ENCODE data around the gene NXPE3. TPM values are rescaled to one million over a fixed set of nuclear protein-coding genes. Genes with fewer than 3 reads are reported as not detected.

The NXPE3 gene
- polyA plus RNA-seq, 3 donors: 14.6 to 35.8 (median 19.8) TPM

- TF ChIP-seq CTCF (IDR thresholded peaks at IDR 0.05): no peak
- Mint-ChIP-seq H3K9me3 (peaks cover 0 to 6% (median 0%) of the 10 kb centered on the region in 7 donors), H3K27ac (peak overlapping the region; percentile 92 to 99 (median 96)), H3K4me1 (peaks cover 63% of the 10 kb centered on the region), H3K4me3 (peak overlapping the region; percentile 96), H3K36me3 (peaks cover 57 to 59% of the 10 kb centered on the region in 2 donors), H3K27me3 (ENCODE audit: low read depth in 3 of 3) (no peaks in the 10 kb centered on the region)
- H3K4me3 ChIP-seq (replicated peaks in 1 of 3; ENCODE audit: low read depth in 2 of 3, low read length in 3 of 3): peak overlapping the region; percentile 61 to 100 (median 98)
- peak overlapping the region in 1 of 2 donors; percentile 94 for H3K27ac ChIP-seq (ENCODE audit: low read depth in 1 of 2, low read length in 2 of 2)
- peaks cover 82% of the 10 kb centered on the region for H3K79me2 ChIP-seq (ENCODE audit: insufficient read depth, low read length)
- peak overlapping the region; percentile 86 for H3K4me2 ChIP-seq (replicated peaks; ENCODE audit: extremely low read depth, low read length, poor library complexity, severe bottlenecking)
- no CpG with 5 or more reads among the region's 5 CpGs for WGBS (ENCODE audit: insufficient coverage)
- H3K4me1 ChIP-seq (ENCODE audit: control insufficient read depth in 1 of 2, insufficient read depth in 2 of 2, low read length in 2 of 2): peaks cover 41 to 76% of the 10 kb centered on the region in 2 donors
- peak overlapping the region; percentile 99 for H3K9ac ChIP-seq (ENCODE audit: insufficient read depth, low read length, poor library complexity, severe bottlenecking)
- H3K36me3 ChIP-seq (replicated peaks in 1 of 2; ENCODE audit: control insufficient read depth in 1 of 2, insufficient read depth in 2 of 2, low read length in 2 of 2): peaks cover 45 to 53% of the 10 kb centered on the region in 2 donors
- peaks cover 69% of the 10 kb centered on the region for H4K20me1 ChIP-seq (ENCODE audit: insufficient read depth, low read length)
- DNase-seq: peak in 2 of 3 donors; percentile 36 to 46
- H3K27me3 ChIP-seq (ENCODE audit: control insufficient read depth in 2 of 2, insufficient read depth in 2 of 2, low read length in 2 of 2): no peaks in the 10 kb centered on the region
- intact Hi-C loops (cut with micrococcal nuclease): loop anchor here in 1 of 2 donors (5.0 kb wide), 3 partner anchors 39 to 86 kb away; no protein-coding TSS in a partner anchor
- H3K9me3 ChIP-seq (replicated peaks in 1 of 2; ENCODE audit: control insufficient read depth in 1 of 2, insufficient read depth in 1 of 2, low read length in 2 of 2): no peaks in the 10 kb centered on the region
- H2AFZ ChIP-seq (ENCODE audit: insufficient read depth, low read depth, low read length, poor library complexity, severe bottlenecking): no peak overlapping the region
Measured at GRCh38 chr3:101851072-101851770, 72.2 kb downstream of the NXPE3 start.

- Mint-ChIP-seq H3K4me3 (peak overlapping the region; percentile 96), H3K36me3 (peaks cover 65 to 68% of the 10 kb centered on the region in 2 donors), H3K4me1 (peaks cover 61% of the 10 kb centered on the region), H3K27ac (peak overlapping the region; percentile 92 to 99 (median 96)), H3K27me3 (ENCODE audit: low read depth in 3 of 3) (no peaks in the 10 kb centered on the region), H3K9me3 (peaks cover 0 to 6% (median 0%) of the 10 kb centered on the region in 7 donors)
- DNase-seq: peak in 1 of 3 donors; percentile 37
- Histone ChIP-seq H3K4me1 (ENCODE audit: control insufficient read depth in 1 of 2, insufficient read depth in 2 of 2, low read length in 2 of 2) (peaks cover 38 to 76% of the 10 kb centered on the region in 2 donors), H4K20me1 (ENCODE audit: insufficient read depth, low read length) (peaks cover 77% of the 10 kb centered on the region), H3K4me3 (replicated peaks in 1 of 3; ENCODE audit: low read depth in 2 of 3, low read length in 3 of 3) (peak overlapping the region; percentile 61 to 100 (median 98)), H3K27ac (ENCODE audit: low read depth in 1 of 2, low read length in 2 of 2) (peak overlapping the region; percentile 20 to 94), H2AFZ (ENCODE audit: insufficient read depth, low read depth, low read length, poor library complexity, severe bottlenecking) (no peak overlapping the region), H3K9ac (ENCODE audit: insufficient read depth, low read length, poor library complexity, severe bottlenecking) (peak overlapping the region; percentile 99), H3K79me2 (ENCODE audit: insufficient read depth, low read length) (peaks cover 91% of the 10 kb centered on the region), H3K9me3 (replicated peaks in 1 of 2; ENCODE audit: control insufficient read depth in 1 of 2, insufficient read depth in 1 of 2, low read length in 2 of 2) (no peaks in the 10 kb centered on the region), H3K4me2 (replicated peaks; ENCODE audit: extremely low read depth, low read length, poor library complexity, severe bottlenecking) (peak overlapping the region; percentile 86), H3K36me3 (replicated peaks in 1 of 2; ENCODE audit: control insufficient read depth in 1 of 2, insufficient read depth in 2 of 2, low read length in 2 of 2) (peaks cover 53 to 62% of the 10 kb centered on the region in 2 donors), H3K27me3 (ENCODE audit: control insufficient read depth in 2 of 2, insufficient read depth in 2 of 2, low read length in 2 of 2) (no peaks in the 10 kb centered on the region)
- intact Hi-C loops (cut with micrococcal nuclease): loop anchor here in 1 of 2 donors (5.0 kb wide), 3 partner anchors 40 to 85 kb away; no protein-coding TSS in a partner anchor
- 12% methylated on average over 4 of the region's 6 CpGs for WGBS (ENCODE audit: insufficient coverage)
- no peak for TF ChIP-seq CTCF (IDR thresholded peaks at IDR 0.05)
Measured at GRCh38 chr3:101851850-101852714, 73.1 kb downstream of the NXPE3 start.

Measured in CD14-positive monocyte (primary cell).